GM10248 (cell line): ENCODE measurements around the gene RIPK4.

ENCODE experiments used
- CTCF ChIA-PET: fragments of 300-600 bp; sonication (Branson Sonifier 250); formaldehyde crosslinking; extraction: SDS; loops from one replicate; lab custom pipeline; 2021; ENCODE audit warnings: antibody characterized with exemption; lab: Yijun Ruan, JAX
- POLR2A ChIA-PET: fragments of 350-650 bp; sonication (Branson Sonifier 250); formaldehyde crosslinking; extraction: SDS; loops from one replicate; lab custom pipeline; 2020; ENCODE audit warnings: antibody characterized with exemption; lab: Yijun Ruan, JAX
- DNase-seq: peaks from one replicate; pipeline ENCODE4 v3.0.0; 2012; ENCODE audit errors: extremely low spot score
- CTCF ChIP-seq: IDR thresholded peaks from 2 replicates; pipeline ENCODE4 v1.5.1; 2012; ENCODE audit warnings: mild to moderate bottlenecking, low read depth; ENCODE audit errors: extremely low read depth, missing control alignments, control extremely low read depth

Gene RIPK4

GRCh38 chr21:41709166-41709565, 57.7 kb downstream of the RIPK4 start:
- ChIA-PET CTCF (no interaction called here), POLR2A (no interaction called here)
- no peak for DNase-seq
- no peak for TF ChIP-seq CTCF

DNA sequence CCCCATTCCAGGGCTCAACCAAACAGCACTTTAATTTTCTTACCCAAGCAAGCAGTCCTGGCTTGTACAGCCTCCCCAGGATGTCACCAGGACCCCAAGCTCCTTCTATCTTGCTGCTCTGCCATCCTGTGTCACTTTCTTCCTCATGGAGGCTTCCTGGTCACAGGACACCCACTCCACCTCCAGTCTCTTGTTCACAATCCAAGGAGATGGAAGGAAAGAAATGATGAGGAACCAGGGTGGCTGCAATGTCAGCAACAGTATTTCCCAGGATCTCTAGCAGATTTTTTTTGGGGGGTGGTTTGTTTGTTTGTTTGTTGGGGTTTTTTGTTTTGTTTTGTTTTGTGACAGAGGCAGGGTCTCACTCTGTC, 58.9 kb downstream of the RIPK4 start:
- ChIA-PET CTCF (no interaction called here), POLR2A (no interaction called here)
- no peak for TF ChIP-seq CTCF
- no peak for DNase-seq

- no peak for DNase-seq
- no peak for TF ChIP-seq CTCF
- CTCF ChIA-PET = no interaction called here
- POLR2A ChIA-PET = no interaction called here
Observed at GRCh38 chr21:41707231-41707959, 59.5 kb downstream of the RIPK4 start.

GRCh38 chr21:41706678-41707077, 60.2 kb downstream of the RIPK4 start:
- TF ChIP-seq CTCF = no peak
- CTCF ChIA-PET = no interaction called here
- DNase-seq = no peak

DNA sequence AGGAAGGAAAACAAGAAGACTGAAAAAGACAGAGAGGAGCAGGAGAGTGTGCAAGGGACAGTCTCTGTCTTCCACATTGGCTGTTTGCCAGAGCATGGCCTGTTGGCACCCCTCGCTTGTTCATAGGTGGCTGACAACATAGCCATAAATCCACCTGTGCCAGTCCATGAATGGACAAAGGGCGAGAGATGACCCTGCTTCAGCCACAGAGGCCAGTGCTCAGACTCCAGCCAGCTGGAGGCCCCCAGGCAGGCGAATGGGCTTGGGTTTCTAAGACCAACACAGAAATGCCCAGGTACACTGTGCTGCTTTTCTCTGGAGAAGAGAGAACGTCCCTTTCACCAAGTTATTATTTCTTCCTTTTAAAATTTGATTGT, 60.6 kb downstream of the RIPK4 start:
- CTCF ChIA-PET = no interaction called here
- no peak for DNase-seq
- POLR2A ChIA-PET = no interaction called here
- no peak for TF ChIP-seq CTCF

More at GRCh38 chr21:41706678-41707077, 60.2 kb downstream of the RIPK4 start:
- POLR2A ChIA-PET = no interaction called here

GRCh38 chr21:41705546-41706262, 61.1 kb downstream of the RIPK4 start:
- ChIA-PET POLR2A (no interaction called here), CTCF (no interaction called here)

More at GRCh38 chr21:41705546-41706262, 61.1 kb downstream of the RIPK4 start:
- TF ChIP-seq CTCF = no peak
- DNase-seq = no peak
